Upper lobe of right lung (tissue), 1 donor: ENCODE data around the gene ZNF407. TPM values are rescaled to one million over a fixed set of nuclear protein-coding genes. Genes with fewer than 3 reads are reported as not detected.
"Not testable (repeated sequence)": the region's sequence is repeated elsewhere in the genome, so short reads cannot be mapped to it uniquely, and the experiment has no call there.

Experiments used
- ATAC-seq: fragments of 200-7000 bp; cut with Tn5 transposase; one replicate; pipeline ENCODE4 v1.9.1; 2020; ENCODE audit warnings: mild to moderate bottlenecking, moderate library complexity
- DNase-seq: peaks from one replicate; pipeline ENCODE4 v3.0.0-alpha.2; 2020
- H3K27ac ChIP-seq: fragments of 200-600 bp; one replicate; pipeline ENCODE4 v1.8.0; 2022
- H3K27me3 ChIP-seq: fragments of 200-600 bp; one replicate; pipeline ENCODE4 v1.8.0; 2022; ENCODE audit warnings: mild to moderate bottlenecking
- H3K36me3 ChIP-seq: fragments of 200-600 bp; one replicate; pipeline ENCODE4 v1.8.0; 2022
- H3K4me1 ChIP-seq: fragments of 200-600 bp; one replicate; pipeline ENCODE4 v1.8.0; 2022
- H3K4me3 ChIP-seq: fragments of 200-600 bp; one replicate; pipeline ENCODE4 v1.8.0; 2022; ENCODE audit warnings: mild to moderate bottlenecking
- H3K9me3 ChIP-seq: fragments of 200-600 bp; one replicate; pipeline ENCODE4 v1.8.0; 2022
- intact Hi-C: fragments of 100-400 bp; cut with DNase I; formaldehyde crosslinking; loops from one replicate; pipeline ENCODE4 v1.11.0; 2022
- total RNA-seq: library from RNA; stranded (reverse); fragmentation: NEBNext Ultra II Directional; extraction: Animal tissue kit (Norgen Biotek cat#: 25700); gene quantifications from one replicate; pipeline ENCODE4 v1.2.1, GENCODE V29; 2021
- TF ChIP-seq, protein P1 (sequence below): fragments of 200-600 bp; IDR thresholded peaks from one replicate; pipeline ENCODE4 v1.8.0; 2022; ENCODE audit warnings: antibody characterized with exemption
- donor health status: DM: no; HTN: yes; CAD: no; lungs with severe emphysema.

ZNF407 gene
- total RNA-seq, 1 donor from 2014 or later = 18.4 TPM

DNA sequence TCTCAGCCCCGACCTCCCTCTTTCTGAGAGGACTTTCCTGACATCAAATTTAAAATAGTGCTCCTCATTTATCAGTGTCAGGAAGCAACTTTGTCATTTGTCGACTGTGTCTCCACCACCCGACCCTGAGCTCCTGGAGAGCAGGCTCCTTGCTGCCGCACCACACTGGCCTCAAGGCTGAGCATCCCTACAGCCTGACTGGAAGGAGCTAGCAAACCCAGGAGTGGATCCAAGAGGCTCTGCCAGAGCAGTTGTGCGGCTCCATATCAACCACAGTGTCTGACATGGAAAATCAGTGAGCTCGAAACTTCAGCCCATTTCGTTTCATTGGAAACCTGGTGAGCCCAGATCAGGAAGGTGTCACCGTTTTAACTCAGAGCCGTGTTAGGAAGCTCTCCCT, 486.1 kb downstream of the ZNF407 start:
- TF ChIP-seq, protein P1, sequence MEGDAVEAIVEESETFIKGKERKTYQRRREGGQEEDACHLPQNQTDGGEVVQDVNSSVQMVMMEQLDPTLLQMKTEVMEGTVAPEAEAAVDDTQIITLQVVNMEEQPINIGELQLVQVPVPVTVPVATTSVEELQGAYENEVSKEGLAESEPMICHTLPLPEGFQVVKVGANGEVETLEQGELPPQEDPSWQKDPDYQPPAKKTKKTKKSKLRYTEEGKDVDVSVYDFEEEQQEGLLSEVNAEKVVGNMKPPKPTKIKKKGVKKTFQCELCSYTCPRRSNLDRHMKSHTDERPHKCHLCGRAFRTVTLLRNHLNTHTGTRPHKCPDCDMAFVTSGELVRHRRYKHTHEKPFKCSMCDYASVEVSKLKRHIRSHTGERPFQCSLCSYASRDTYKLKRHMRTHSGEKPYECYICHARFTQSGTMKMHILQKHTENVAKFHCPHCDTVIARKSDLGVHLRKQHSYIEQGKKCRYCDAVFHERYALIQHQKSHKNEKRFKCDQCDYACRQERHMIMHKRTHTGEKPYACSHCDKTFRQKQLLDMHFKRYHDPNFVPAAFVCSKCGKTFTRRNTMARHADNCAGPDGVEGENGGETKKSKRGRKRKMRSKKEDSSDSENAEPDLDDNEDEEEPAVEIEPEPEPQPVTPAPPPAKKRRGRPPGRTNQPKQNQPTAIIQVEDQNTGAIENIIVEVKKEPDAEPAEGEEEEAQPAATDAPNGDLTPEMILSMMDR = no peak
- no peak for ATAC-seq
- no peak overlapping the region for H3K4me3 ChIP-seq
- H3K36me3 ChIP-seq = no peaks in the 10 kb centered on the region
- intact Hi-C loops = no loop called here
- no peaks in the 10 kb centered on the region for H3K9me3 ChIP-seq
- no peak overlapping the region for H3K27ac ChIP-seq
- DNase-seq = no peak
- H3K4me1 ChIP-seq = no peaks in the 10 kb centered on the region
- H3K27me3 ChIP-seq = no peaks in the 10 kb centered on the region

- H3K27ac ChIP-seq, H3K36me3 ChIP-seq, ATAC-seq, H3K4me1 ChIP-seq, H3K27me3 ChIP-seq, intact Hi-C loops, H3K9me3 ChIP-seq, H3K4me3 ChIP-seq, DNase-seq: not testable (repeated sequence)
Measured at GRCh38 chr18:75085676-75086075, 488.0 kb downstream of the ZNF407 start.

DNA sequence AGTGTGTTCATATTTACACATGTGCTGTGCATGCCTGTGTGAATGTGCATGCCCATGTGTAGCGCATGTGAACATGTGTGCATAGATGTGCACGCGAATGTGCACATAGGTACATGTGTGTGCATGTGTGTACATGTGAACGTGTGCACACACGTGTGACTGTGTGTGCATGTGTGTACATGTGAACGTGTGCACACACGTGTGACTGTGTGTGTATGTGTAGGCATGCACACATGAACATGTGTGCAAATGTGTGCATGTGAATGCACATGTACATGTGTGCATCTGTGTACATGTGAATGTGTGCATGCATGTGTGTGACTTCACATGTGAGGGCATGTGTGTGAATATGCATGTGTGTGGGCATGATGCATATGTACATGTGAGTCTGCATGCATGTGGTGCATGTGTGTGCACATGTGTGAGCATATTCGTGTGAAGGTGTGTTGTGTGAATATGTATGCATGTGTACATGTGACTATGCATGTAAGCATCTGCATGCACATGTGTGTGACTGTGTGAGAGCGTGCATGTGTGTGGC, 488.9 kb downstream of the ZNF407 start:
- Histone ChIP-seq H3K9me3 (no peaks in the 10 kb centered on the region), H3K27ac (no peak overlapping the region), H3K4me3 (no peak overlapping the region), H3K27me3 (no peaks in the 10 kb centered on the region), H3K36me3 (no peaks in the 10 kb centered on the region), H3K4me1 (no peaks in the 10 kb centered on the region)
- no peak for DNase-seq
- TF ChIP-seq, protein P1 = no peak
- intact Hi-C loops = no loop called here
- no peak for ATAC-seq

- no peak overlapping the region for H3K27ac ChIP-seq
- intact Hi-C loops = no loop called here
- H3K4me1 ChIP-seq = no peaks in the 10 kb centered on the region
- H3K4me3 ChIP-seq = no peak overlapping the region
- ATAC-seq (no peak), DNase-seq (no peak)
- H3K27me3 ChIP-seq = no peaks in the 10 kb centered on the region
- H3K36me3 ChIP-seq = no peaks in the 10 kb centered on the region
- TF ChIP-seq, protein P1 = no peak
- H3K9me3 ChIP-seq = no peaks in the 10 kb centered on the region
Measured at GRCh38 chr18:75087119-75088020, 489.7 kb downstream of the ZNF407 start.

GRCh38 chr18:75088021-75088506, 490.4 kb downstream of the ZNF407 start:
- intact Hi-C loops = no loop called here
- no peaks in the 10 kb centered on the region for H3K36me3 ChIP-seq
- no peaks in the 10 kb centered on the region for H3K27me3 ChIP-seq
- H3K9me3 ChIP-seq = no peaks in the 10 kb centered on the region
- DNase-seq (no peak), ATAC-seq (no peak)
- TF ChIP-seq, protein P1 = no peak
- H3K4me3 ChIP-seq = no peak overlapping the region
- no peaks in the 10 kb centered on the region for H3K4me1 ChIP-seq
- no peak overlapping the region for H3K27ac ChIP-seq

GRCh38 chr18:75088622-75089211, 491.0 kb downstream of the ZNF407 start:
- no peak for DNase-seq
- Histone ChIP-seq H3K36me3 (no peaks in the 10 kb centered on the region), H3K9me3 (no peaks in the 10 kb centered on the region), H3K4me3 (no peak overlapping the region), H3K27me3 (no peaks in the 10 kb centered on the region), H3K27ac (no peak overlapping the region), H3K4me1 (no peaks in the 10 kb centered on the region)
- peak; percentile 31 for ATAC-seq
- TF ChIP-seq, protein P1 = no peak
- intact Hi-C loops = no loop called here
